Colon (tissue), 2 donors: Measurements from ENCODE around the gene TEX38.
"Not testable (repeated sequence)": the region's sequence is repeated elsewhere in the genome, so short reads cannot be mapped to it uniquely, and the experiment has no call there.

ENCODE experiments used
- FAIRE-seq: peaks from 2 replicates; lab custom pipeline; 2012; peaks lifted over from hg19 to GRCh38; lab: Jason Lieb, UNC
- donor health status: control.
- donor health status: control.

Gene TEX38

GRCh38 chr1:46689356-46689755, 17.7 kb downstream of the TEX38 start:
- no peak for FAIRE-seq

GRCh38 chr1:46689897-46690296, 18.2 kb downstream of the TEX38 start:
- FAIRE-seq: no peak

DNA sequence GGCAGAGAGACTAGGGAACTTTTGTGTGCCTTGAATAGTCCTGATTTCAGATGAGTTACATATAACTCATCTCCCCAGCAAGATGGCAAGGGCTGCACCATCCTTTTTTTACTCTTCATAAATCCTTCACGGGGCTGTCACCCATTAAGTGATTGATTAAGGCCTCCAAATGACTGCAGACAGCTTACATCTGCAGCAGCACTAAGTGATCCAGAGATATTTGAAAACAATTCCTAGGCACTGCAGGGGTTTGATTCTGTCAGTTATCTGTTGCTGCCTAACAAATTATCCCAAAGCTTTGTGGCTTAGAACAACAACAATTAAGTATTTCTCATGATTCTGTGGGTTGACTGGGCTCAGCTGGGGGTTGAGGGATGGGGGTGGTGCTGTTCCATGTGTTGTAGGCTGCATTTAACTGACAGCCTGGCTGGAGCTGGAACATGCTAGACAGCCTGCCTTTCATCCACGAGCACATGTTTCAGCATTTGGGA, 19.3 kb downstream of the TEX38 start:
- no peak for FAIRE-seq

GRCh38 chr1:46691997-46692790, 20.5 kb downstream of the TEX38 start:
- FAIRE-seq: no peak

- no peak for FAIRE-seq
These were observed 21.4 kb downstream of the TEX38 start for GRCh38 chr1:46692811-46693770.

DNA sequence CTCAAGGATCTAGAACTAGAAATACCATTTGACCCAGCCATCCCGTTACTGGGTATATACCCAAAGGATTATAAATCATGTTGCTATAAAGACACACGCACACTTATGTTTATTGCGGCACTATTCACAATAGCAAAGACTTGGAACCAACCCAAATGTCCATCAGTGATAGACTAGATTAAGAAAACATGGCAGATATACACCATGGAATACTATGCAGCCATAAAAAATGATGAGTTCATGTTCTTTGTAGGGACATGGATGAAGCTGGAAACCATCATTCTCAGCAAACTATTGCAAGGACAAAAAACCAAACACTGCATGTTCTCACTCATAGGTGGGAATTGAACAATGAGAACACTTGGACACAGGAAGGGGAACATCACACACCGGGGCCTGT, 23.0 kb downstream of the TEX38 start:
- FAIRE-seq: not testable (repeated sequence)

DNA sequence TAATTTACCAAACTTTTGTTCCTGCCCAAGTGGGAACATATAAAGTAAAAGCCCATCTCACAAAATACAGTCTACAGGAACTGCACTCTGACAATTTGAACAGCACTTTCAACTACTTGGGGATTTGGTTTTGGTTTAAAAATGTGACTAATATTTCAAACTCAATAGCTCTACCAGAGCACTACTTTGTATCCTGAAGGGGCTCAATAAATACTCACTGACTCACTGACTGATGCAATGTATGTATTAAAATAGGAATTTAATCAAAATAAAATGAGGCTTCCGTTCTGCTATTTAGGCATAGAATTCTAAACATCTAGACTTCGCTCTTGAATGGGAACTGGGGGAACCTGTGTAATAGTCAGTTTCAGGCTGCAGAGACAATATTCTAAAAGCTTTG, 25.4 kb downstream of the TEX38 start:
- no peak for FAIRE-seq

- no peak for FAIRE-seq
These were observed 28.0 kb downstream of the TEX38 start for GRCh38 chr1:46699666-46700065.

DNA sequence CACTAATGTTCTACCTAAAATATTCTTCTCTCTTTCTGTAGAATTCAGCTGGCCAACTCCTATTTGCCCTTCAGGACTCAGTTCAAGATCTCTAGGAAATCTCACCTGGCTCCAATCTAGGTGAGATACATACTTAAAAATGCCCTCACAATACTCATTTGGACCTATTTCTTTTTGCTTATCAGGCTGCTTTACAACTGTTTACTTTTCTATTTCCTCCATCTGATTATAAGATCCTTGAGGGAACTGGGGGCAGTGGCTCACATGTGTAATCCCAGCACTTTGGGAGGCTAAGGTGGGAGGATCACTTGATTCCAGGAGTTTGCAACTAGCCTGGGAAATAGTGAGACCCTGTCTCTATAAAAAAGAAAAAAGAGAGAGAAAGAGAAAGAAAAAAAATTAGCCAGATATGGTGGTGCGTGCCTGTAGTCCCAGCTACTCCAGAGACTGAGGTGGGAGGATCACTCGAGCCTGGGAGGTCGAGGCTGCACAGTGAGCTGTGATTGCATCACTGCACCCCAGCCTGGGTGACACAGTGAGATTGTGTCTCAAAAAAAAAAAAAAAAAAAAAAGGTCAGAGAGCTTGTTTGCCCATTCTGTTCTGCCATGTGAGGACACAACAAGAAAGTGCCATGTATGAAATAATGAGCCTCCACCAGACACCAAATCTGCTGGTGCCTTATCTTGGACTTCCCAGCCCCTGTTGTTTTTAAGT, 32.4 kb downstream of the TEX38 start:
- no peak for FAIRE-seq

GRCh38 chr1:46705408-46705807, 33.8 kb downstream of the TEX38 start:
- FAIRE-seq: no peak

DNA sequence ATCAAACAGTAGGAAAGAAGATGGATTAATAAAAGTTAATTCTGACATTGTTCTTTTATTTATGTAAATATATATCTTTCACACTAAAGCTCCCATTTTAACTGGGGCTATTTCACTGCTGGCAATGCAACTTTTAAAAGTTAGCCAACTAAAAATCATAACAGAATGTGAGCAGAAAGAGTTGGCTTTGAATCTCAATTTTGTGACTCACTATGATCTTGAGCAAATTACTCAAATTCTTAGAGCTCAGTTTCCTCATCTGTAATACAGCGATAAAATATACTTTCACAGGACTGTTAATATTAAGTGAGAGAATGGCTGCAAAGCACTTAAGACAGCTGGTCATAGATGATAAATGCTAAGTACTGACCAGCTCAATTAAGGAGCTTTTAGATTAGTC, 36.5 kb downstream of the TEX38 start:
- FAIRE-seq: no peak

- no peak for FAIRE-seq
These were observed 43.3 kb downstream of the TEX38 start for GRCh38 chr1:46714976-46715375.

- FAIRE-seq: no peak
These were observed 46.0 kb downstream of the TEX38 start for GRCh38 chr1:46717654-46718053.

DNA sequence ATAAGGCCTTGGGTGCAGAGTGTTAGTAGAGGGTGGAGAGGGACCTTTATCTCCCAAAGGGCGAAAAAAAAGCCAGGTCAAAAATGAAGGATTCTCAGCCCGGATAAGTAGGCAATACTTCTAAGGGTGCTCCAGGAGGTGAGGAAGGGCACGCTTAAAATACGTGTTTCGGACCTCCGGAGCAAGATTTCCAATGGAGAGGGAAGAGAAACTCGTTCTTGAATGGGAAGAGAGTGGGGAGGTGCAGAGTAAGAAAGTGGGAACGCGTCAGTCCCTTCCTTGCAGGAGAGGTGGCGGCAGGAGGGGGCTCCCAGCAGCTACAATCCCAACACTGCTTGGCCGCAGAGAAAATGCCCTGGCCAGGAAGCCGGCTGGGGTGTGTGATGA, 46.7 kb downstream of the TEX38 start:
- FAIRE-seq: no peak

DNA sequence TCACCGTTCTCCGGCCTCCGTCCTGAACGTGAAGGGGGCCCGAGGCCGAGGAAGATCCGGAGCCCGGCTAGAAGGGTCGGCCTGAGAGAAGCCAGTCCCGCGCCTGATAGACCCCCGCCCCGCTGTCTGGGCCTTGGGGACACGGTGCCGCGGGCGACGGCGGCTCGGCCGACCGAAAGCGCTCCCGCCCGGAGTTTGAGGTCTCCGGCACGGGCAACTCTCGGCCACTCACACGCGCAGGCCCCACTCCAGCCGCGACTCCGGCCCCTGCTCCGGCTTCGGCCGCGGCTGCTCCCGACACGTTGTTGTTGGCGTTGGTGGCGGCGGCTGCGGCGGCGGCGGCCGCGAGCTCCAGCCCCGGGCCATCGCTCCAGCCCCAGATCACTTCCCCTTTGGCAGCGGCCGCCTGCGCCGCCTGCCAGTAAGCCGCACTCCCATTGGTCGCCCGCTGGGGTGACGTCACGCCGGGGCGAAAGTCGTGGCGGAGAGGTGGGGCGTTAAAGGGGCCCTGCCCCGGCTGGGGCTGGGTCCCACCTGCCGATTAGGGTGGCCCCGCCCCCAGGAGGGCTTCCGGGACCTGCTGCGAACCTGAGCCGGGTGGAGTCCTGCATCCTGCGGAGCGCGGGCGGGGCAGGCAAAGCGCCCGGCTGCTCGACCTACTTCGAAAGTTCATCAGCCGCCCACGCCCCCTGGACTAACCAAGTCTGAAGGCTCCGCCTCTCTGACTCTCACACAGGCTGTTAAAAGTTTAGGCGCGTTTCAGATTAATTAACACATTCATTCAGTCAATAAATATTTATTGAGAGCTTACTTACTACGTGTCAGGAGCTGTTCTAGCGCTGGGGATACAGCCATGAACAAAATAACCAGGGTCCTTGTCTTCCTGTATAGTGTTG, 47.3 kb downstream of the TEX38 start, which contains the start of gene EFCAB14:
EFCAB14 (minus strand) TSS at position 388 of the 896 bp plus-strand sequence. CDS start 1,027 bp downstream, outside the sequence.
- peak; percentile 70 for FAIRE-seq

DNA sequence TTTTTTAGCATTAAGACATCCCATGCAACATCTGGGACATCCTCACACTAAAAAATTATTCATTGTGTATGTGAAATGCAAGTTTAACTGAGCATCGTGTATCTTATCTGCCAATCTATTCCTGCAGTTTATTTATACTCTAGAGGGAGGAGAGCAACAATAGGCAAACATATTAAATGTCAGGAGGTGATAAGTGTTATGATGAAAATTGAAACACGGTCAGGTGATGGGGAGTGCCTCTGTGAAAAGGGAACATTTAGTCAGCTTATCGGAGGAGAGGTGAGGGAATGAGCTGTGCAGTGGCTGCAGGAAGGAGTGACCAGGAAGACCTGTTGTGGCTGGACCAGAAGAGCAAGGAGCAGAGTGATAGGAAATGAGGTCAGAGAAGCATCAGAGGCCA, 48.0 kb downstream of the TEX38 start:
- no peak for FAIRE-seq

DNA sequence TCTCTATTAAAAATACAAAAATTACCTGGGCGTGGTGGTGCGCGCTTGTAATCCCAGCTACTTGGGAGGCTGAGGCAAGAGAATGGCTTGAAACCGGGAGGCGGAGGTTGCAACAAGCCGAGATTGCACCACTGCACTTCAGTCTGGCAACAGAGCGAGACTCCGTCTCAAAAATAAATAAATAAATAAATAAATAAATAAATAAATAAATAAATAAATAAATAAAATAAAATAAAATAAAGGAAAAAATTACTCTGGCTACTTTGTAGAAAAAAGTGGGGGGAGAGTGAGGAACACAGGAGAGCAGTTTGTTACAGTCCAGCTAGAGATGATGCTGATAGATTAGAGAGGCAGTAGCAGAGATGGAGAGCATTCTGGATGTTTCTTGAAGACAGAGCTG, 48.7 kb downstream of the TEX38 start:
- FAIRE-seq: not testable (repeated sequence)

DNA sequence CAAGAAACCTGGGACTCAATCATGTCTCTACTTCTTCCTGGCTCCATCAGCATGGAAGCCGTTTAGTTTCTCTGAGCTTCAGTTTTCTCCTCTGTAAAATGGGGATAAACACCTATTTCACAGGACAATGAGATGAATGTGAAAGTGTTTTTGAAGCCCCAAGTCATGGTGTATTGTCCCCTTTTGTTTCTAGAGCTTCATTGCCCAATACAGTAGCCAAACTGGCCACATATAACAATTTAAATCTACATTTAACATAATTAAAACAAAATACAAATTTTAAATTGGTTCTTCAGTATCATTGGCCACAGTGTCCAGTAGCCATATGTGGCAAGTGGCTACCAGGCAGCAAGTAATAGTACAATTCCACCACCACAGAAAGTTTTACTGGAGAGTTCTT, 49.5 kb downstream of the TEX38 start:
- FAIRE-seq: no peak

- no peak for FAIRE-seq
These were observed 50.1 kb downstream of the TEX38 start for GRCh38 chr1:46721686-46722205.
